Loucy (cell line): ENCODE results near the gene ADAMTS13.

Experiments used
- EZH2phosphoT487 ChIP-seq: fragments of 200-600 bp; IDR thresholded peaks from 2 replicates; pipeline ENCODE4 v1.6.1; 2018; ENCODE audit warnings: antibody characterized with exemption, mild to moderate bottlenecking, moderate library complexity, borderline replicate concordance
- TF ChIP-seq, protein P1 (sequence below): fragments of 200-600 bp; sonication (generic); conservative IDR thresholded peaks from 2 replicates; pipeline ENCODE4 v1.5.1; 2014; ENCODE audit warnings: mild to moderate bottlenecking, antibody characterized with exemption, low read length

DNA sequence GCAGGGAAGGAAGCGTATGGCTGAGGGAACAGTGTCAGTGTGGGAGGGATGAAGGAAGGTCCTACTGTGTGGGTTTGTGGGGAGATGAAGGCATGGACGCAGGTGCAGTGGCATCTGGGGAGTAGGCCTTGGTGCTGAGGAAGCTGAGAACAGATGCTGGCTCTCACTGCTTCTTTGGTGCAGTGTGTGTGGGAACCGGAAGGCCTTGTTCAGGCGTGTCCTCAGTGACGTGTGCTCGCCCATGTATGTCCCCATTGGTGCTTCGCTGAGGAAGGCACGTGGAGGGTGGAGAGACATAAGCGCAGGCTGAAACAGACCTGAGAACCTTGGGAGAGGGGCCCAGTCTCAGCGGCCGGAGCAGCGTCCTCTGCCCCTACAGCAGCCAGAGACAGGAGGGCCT is 18.7 kb downstream of the ADAMTS13 start:
- TF ChIP-seq, protein P1, sequence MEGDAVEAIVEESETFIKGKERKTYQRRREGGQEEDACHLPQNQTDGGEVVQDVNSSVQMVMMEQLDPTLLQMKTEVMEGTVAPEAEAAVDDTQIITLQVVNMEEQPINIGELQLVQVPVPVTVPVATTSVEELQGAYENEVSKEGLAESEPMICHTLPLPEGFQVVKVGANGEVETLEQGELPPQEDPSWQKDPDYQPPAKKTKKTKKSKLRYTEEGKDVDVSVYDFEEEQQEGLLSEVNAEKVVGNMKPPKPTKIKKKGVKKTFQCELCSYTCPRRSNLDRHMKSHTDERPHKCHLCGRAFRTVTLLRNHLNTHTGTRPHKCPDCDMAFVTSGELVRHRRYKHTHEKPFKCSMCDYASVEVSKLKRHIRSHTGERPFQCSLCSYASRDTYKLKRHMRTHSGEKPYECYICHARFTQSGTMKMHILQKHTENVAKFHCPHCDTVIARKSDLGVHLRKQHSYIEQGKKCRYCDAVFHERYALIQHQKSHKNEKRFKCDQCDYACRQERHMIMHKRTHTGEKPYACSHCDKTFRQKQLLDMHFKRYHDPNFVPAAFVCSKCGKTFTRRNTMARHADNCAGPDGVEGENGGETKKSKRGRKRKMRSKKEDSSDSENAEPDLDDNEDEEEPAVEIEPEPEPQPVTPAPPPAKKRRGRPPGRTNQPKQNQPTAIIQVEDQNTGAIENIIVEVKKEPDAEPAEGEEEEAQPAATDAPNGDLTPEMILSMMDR: no peak
- TF ChIP-seq EZH2phosphoT487: no peak
